ENCODE results near the gene TEX53. TPM values are rescaled to one million over a fixed set of nuclear protein-coding genes. Genes with fewer than 3 reads are reported as not detected.

The TEX53 gene
- polyA plus RNA-seq, 1 of the 3 experiments (the other 2 are of a cell fraction), result not detected

DNA sequence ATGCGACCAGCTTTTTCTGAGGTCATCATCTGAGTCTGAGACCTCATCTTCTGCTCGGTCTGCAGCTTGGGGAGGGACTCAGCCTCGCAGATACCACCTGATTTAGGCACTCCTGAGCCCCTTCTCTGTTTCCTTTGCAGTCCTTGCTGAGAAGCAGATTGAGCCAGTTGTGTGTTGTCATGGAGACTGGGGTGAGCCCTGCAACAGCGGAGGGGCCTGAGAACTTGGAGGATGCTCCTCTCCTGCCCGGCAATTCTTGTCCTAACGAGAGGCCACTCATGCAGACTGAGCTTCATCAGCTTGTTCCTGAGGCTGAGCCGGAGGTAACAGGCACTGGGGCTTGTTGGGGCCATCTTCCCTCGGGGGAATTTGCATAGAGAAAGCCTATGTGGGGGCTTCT, 19.2 kb downstream of the TEX53 start:
- H3K27ac ChIP-seq (ENCODE audit: low read depth in 2 of 2, low read length in 1 of 2), result no peak overlapping the region
- no peak overlapping the region for H3K9ac ChIP-seq
- no peaks in the 10 kb centered on the region for H3K4me1 ChIP-seq (ENCODE audit: control insufficient read depth in 1 of 2, insufficient read depth in 2 of 2, low read depth in 1 of 2, low read length in 1 of 2)
- TF ChIP-seq, protein P1, sequence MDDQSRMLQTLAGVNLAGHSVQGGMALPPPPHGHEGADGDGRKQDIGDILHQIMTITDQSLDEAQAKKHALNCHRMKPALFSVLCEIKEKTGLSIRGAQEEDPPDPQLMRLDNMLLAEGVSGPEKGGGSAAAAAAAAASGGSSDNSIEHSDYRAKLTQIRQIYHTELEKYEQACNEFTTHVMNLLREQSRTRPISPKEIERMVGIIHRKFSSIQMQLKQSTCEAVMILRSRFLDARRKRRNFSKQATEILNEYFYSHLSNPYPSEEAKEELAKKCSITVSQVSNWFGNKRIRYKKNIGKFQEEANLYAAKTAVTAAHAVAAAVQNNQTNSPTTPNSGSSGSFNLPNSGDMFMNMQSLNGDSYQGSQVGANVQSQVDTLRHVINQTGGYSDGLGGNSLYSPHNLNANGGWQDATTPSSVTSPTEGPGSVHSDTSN (IDR thresholded peaks at IDR 0.05), result no peak
- TF ChIP-seq SMC3 (IDR thresholded peaks at IDR 0.05; ENCODE audit: low read depth, low read length) (no peak), SIN3A (IDR thresholded peaks at IDR 0.05; ENCODE audit: borderline replicate concordance, low read depth, low read length) (no peak), GATA2 (CRISPR knock-in tag; IDR thresholded peaks at IDR 0.05) (no peak), RFX5 (IDR thresholded peaks at IDR 0.05; ENCODE audit: low read length) (no peak), TAF1 (IDR thresholded peaks at IDR 0.05; ENCODE audit: borderline replicate concordance, low read depth, low read length) (no peak), RAD21 (IDR thresholded peaks at IDR 0.05; ENCODE audit: low read length) (no peak), NFIC (IDR thresholded peaks at IDR 0.05; ENCODE audit: borderline replicate concordance) (no peak), TCF12 (IDR thresholded peaks at IDR 0.05) (no peak), JUND (IDR thresholded peaks at IDR 0.05) (no peak), POLR2AphosphoS5 (IDR thresholded peaks at IDR 0.05; ENCODE audit: low read depth, low read length) (no peak)
- TF ChIP-seq, protein P2, sequence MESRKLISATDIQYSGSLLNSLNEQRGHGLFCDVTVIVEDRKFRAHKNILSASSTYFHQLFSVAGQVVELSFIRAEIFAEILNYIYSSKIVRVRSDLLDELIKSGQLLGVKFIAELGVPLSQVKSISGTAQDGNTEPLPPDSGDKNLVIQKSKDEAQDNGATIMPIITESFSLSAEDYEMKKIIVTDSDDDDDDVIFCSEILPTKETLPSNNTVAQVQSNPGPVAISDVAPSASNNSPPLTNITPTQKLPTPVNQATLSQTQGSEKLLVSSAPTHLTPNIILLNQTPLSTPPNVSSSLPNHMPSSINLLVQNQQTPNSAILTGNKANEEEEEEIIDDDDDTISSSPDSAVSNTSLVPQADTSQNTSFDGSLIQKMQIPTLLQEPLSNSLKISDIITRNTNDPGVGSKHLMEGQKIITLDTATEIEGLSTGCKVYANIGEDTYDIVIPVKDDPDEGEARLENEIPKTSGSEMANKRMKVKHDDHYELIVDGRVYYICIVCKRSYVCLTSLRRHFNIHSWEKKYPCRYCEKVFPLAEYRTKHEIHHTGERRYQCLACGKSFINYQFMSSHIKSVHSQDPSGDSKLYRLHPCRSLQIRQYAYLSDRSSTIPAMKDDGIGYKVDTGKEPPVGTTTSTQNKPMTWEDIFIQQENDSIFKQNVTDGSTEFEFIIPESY (IDR thresholded peaks at IDR 0.05; ENCODE audit: borderline replicate concordance, low read depth), result no peak
- H3K79me2 ChIP-seq (ENCODE audit: insufficient read depth), result no peaks in the 10 kb centered on the region
- no peaks in the 10 kb centered on the region for H4K20me1 ChIP-seq (ENCODE audit: insufficient read depth)
- no peaks in the 10 kb centered on the region for H3K27me3 ChIP-seq (ENCODE audit: insufficient read depth)
- no peak overlapping the region for H3K4me2 ChIP-seq
- peaks cover under 1 to 13% of the 10 kb centered on the region in 2 experiments for H3K36me3 ChIP-seq (replicated peaks in 1 of 2; ENCODE audit: control insufficient read depth in 1 of 2, insufficient read depth in 2 of 2, low read length in 1 of 2)
- no peak overlapping the region for H2AFZ ChIP-seq (ENCODE audit: low read depth)
- H3K4me3 ChIP-seq (ENCODE audit: low read depth in 2 of 2, low read length in 1 of 2), result no peak overlapping the region
- H3K9me3 ChIP-seq, result no peaks in the 10 kb centered on the region
- ChIA-PET POLR2A (no interaction called here), CTCF (interaction anchor here (1.7 to 1.8 kb wide), 4 partner anchors 15 to 204 kb away, joined by 4 to 9 read pairs (median 5); no protein-coding TSS in a partner anchor)
- DNase-seq, result no peak
- H3F3A ChIP-seq (replicated peaks; ENCODE audit: insufficient read depth), result no peaks in the 10 kb centered on the region
- 82% methylated on average over 8 of the region's 8 CpGs for WGBS (ENCODE audit: low lambda C conversion rate)
- no peaks in the 10 kb centered on the region for H3K9me2 ChIP-seq

DNA sequence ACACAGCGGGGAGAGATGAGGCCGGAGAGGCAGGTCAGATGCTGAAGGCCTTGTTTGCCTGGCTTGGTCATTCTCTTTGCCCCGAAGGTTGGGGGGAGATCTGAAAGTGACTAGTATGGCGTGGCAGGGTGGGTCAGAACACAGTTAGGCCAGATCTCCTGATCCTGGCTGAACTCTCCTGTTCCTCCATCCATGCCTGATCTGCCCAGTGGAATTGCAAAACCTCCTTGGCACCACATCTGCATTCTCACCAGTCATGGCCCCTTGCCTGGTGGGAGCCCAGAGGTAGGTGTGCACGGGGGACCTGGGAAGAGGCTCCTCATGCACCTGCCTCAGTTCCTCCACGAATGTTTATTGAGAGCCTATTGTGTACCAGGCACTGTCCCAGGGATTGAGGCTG, 23.2 kb downstream of the TEX53 start:
- H3K4me2 ChIP-seq, result no peak overlapping the region
- no peaks in the 10 kb centered on the region for H3K9me2 ChIP-seq
- no peaks in the 10 kb centered on the region for H4K20me1 ChIP-seq (ENCODE audit: insufficient read depth)
- no peak overlapping the region for H3K27ac ChIP-seq (ENCODE audit: low read depth in 2 of 2, low read length in 1 of 2)
- H3K9me3 ChIP-seq, result no peaks in the 10 kb centered on the region
- no peaks in the 10 kb centered on the region for H3K79me2 ChIP-seq (ENCODE audit: insufficient read depth)
- ChIA-PET CTCF (no interaction called here), POLR2A (no interaction called here)
- DNase-seq, result no peak
- no peaks in the 10 kb centered on the region for H3K27me3 ChIP-seq (ENCODE audit: insufficient read depth)
- 67% methylated on average over 4 of the region's 6 CpGs for WGBS (ENCODE audit: low lambda C conversion rate)
- H2AFZ ChIP-seq (ENCODE audit: low read depth), result no peak overlapping the region
- H3K4me1 ChIP-seq (ENCODE audit: control insufficient read depth in 1 of 2, insufficient read depth in 2 of 2, low read depth in 1 of 2, low read length in 1 of 2), result no peaks in the 10 kb centered on the region
- H3K9ac ChIP-seq, result no peak overlapping the region
- TF ChIP-seq REST (IDR thresholded peaks at IDR 0.05; ENCODE audit: low read depth, low read length) (no peak), ELF1 (IDR thresholded peaks at IDR 0.05) (no peak), RCOR1 (IDR thresholded peaks at IDR 0.05; ENCODE audit: low read length) (no peak), RXRA (IDR thresholded peaks at IDR 0.05; ENCODE audit: borderline replicate concordance, low read depth) (no peak), SMC3 (IDR thresholded peaks at IDR 0.05; ENCODE audit: low read depth, low read length) (no peak), TCF12 (IDR thresholded peaks at IDR 0.05) (no peak)
- TF ChIP-seq, protein P2 (IDR thresholded peaks at IDR 0.05; ENCODE audit: borderline replicate concordance, low read depth), result no peak
- no peaks in the 10 kb centered on the region for H3F3A ChIP-seq (replicated peaks; ENCODE audit: insufficient read depth)
- peaks cover 0 to 14% of the 10 kb centered on the region in 2 experiments for H3K36me3 ChIP-seq (replicated peaks in 1 of 2; ENCODE audit: control insufficient read depth in 1 of 2, insufficient read depth in 2 of 2, low read length in 1 of 2)
- no peak overlapping the region for H3K4me3 ChIP-seq (ENCODE audit: low read depth in 2 of 2, low read length in 1 of 2)
